Measurements from ENCODE around the gene SEPTIN12. TPM values are rescaled to one million over a fixed set of nuclear protein-coding genes. Genes with fewer than 3 reads are reported as not detected.

The SEPTIN12 gene
- total and polyA plus RNA-seq, 10 of the 15 experiments (the other 5 are each of a cell fraction or from before 2014, with no cell fraction given): not detected

DNA sequence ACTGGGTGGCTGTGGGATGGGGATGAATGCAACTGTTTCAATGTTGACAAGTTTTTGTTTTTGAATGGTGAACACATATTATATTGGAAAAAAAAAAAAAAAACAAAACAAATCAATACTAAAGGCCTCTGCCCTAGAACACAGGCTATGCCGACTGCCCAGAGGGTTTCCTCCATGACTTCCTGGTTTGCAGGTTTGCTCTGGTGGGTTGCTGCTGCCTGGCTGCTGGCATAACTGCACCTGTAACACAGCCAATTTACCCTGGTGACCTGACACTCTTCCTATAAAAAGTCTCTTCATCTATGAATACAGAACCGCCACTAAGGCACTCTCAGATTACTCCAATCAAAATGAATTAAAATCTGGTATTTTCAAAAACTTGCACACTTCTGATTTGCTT, 48.6 kb upstream of the SEPTIN12 start:
- Histone ChIP-seq H3K9me3 (replicated peaks; ENCODE audit: control insufficient read depth, insufficient read depth, low read length) (no peaks in the 10 kb centered on the region), H4K20me1 (ENCODE audit: control insufficient read depth, insufficient read depth) (no peaks in the 10 kb centered on the region), H3K27me3 (replicated peaks in 1 of 2; ENCODE audit: control insufficient read depth in 2 of 2, insufficient read depth in 2 of 2, low read length in 1 of 2) (no peaks in the 10 kb centered on the region), H3K4me3 (no peak overlapping the region), H3K79me2 (ENCODE audit: control insufficient read depth, insufficient read depth, low read length) (no peaks in the 10 kb centered on the region), H2AFZ (ENCODE audit: control insufficient read depth, low read depth, low read length) (no peak overlapping the region), H3K36me3 (ENCODE audit: control insufficient read depth in 2 of 2, insufficient read depth in 2 of 2, low read length in 1 of 2) (peaks cover 9 to 34% of the 10 kb centered on the region in 2 experiments), H3K9ac (ENCODE audit: control insufficient read depth, insufficient read depth, low read length) (no peak overlapping the region), H3K4me1 (ENCODE audit: control insufficient read depth, insufficient read depth, low read length) (peaks cover 10% of the 10 kb centered on the region), H3K27ac (ENCODE audit: control insufficient read depth, insufficient read depth) (no peak overlapping the region), H3K4me2 (ENCODE audit: control insufficient read depth, insufficient read depth) (no peak overlapping the region)
- in situ Hi-C loops (cut with MboI): no loop called here
- ChIA-PET CTCF (no interaction called here), POLR2A (no interaction called here), SMC1A (ENCODE audit: uncharacterized antibody, unreplicated experiment) (interaction anchor here (0.9 kb wide), 1 partner anchor 100 kb away, joined by 3 read pairs; no protein-coding TSS in a partner anchor), RAD21 (ENCODE audit: unreplicated experiment) (interaction anchor here (1.5 kb wide), 1 partner anchor 102 kb away, joined by 4 read pairs; the partner anchor contains the start of genes ANKS3 and DNAAF8)
- BruUV-seq (replicated peaks): no TSS peak
- 100% methylated on average over 2 of the region's 2 CpGs for WGBS (ENCODE audit: insufficient coverage, insufficient replicate concordance, low lambda C conversion rate, missing lambda C conversion rate)
- FAIRE-seq (no peak), DNase-seq (ENCODE audit: low read depth, low spot score) (no peak), ATAC-seq (no peak)
- intact Hi-C loops (cut with micrococcal nuclease; ENCODE audit: unreplicated experiment): no loop called here
- TF ChIP-seq SP1 (IDR thresholded peaks at IDR 0.05; ENCODE audit: low read depth, low read length): no peak
- TF ChIP-seq, protein P1, sequence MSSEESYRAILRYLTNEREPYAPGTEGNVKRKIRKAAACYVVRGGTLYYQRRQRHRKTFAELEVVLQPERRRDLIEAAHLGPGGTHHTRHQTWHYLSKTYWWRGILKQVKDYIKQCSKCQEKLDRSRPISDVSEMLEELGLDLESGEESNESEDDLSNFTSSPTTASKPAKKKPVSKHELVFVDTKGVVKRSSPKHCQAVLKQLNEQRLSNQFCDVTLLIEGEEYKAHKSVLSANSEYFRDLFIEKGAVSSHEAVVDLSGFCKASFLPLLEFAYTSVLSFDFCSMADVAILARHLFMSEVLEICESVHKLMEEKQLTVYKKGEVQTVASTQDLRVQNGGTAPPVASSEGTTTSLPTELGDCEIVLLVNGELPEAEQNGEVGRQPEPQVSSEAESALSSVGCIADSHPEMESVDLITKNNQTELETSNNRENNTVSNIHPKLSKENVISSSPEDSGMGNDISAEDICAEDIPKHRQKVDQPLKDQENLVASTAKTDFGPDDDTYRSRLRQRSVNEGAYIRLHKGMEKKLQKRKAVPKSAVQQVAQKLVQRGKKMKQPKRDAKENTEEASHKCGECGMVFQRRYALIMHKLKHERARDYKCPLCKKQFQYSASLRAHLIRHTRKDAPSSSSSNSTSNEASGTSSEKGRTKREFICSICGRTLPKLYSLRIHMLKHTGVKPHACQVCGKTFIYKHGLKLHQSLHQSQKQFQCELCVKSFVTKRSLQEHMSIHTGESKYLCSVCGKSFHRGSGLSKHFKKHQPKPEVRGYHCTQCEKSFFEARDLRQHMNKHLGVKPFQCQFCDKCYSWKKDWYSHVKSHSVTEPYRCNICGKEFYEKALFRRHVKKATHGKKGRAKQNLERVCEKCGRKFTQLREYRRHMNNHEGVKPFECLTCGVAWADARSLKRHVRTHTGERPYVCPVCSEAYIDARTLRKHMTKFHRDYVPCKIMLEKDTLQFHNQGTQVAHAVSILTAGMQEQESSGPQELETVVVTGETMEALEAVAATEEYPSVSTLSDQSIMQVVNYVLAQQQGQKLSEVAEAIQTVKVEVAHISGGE (CRISPR knock-in tag; IDR thresholded peaks at IDR 0.05): no peak
- 0 out of 2 replicates have a peak, but pooled peaks have one; percentile 30 for TF ChIP-seq POLR2AphosphoS5 (IDR thresholded peaks at IDR 0.05; ENCODE audit: low read length)
- TF ChIP-seq YY1 (IDR thresholded peaks at IDR 0.05; ENCODE audit: low read depth, low read length): no peak
